GM11168 (cell line): ENCODE results near the gene HBG1.
"Not testable (repeated sequence)": the region's sequence is repeated elsewhere in the genome, so short reads cannot be mapped to it uniquely, and the experiment has no call there.

Experiments used
- in situ Hi-C: fragments of 300-500 bp; cut with MboI; formaldehyde crosslinking; loops from one replicate; pipeline ENCODE4 v1.12.0; 2022; ENCODE audit warnings: low sequenced_read_pairs; ENCODE audit not compliant: unreplicated experiment

Gene HBG1

DNA sequence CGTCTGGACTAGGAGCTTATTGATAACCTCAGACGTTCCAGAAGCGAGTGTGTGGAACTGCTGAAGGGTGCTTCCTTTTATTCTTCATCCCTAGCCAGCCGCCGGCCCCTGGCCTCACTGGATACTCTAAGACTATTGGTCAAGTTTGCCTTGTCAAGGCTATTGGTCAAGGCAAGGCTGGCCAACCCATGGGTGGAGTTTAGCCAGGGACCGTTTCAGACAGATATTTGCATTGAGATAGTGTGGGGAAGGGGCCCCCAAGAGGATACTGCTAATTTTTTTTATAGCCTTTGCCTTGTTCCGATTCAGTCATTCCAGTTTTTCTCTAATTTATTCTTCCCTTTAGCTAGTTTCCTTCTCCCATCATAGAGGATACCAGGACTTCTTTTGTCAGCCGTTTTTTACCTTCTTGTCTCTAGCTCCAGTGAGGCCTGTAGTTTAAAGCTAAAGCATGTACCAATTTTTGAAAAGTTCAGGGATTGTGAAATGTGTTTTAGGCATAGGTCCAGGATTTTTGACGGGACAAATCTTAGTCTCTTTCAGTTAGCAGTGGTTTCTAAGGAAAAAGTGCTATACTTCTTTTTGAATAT lies at the start of gene HBG1:
Gene HBG1, minus strand, starts transcription at position 51 of the 590 bp plus-strand sequence. CDS start 53 bp downstream, outside the sequence.
- in situ Hi-C loops = not testable (repeated sequence)

DNA sequence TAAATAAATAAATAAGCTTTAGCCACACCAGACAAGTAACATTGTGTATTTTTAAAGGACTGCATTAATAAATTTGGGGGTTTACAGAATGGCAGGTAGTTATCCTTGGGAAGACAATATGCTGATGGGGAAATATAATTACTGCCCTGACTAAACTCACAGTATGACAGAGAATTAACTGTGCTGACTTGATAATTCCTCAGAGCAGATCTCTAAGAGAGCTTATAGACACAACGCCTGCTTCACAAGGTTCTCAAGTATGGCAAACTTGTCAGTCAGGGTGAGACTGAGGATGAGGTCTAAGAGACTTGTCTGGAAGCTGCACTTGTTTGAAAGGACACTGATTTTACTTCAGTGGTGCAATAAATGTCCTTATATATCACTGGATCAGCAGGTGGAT lies 48.8 kb upstream of the HBG1 start:
- in situ Hi-C loops = no loop called here

DNA sequence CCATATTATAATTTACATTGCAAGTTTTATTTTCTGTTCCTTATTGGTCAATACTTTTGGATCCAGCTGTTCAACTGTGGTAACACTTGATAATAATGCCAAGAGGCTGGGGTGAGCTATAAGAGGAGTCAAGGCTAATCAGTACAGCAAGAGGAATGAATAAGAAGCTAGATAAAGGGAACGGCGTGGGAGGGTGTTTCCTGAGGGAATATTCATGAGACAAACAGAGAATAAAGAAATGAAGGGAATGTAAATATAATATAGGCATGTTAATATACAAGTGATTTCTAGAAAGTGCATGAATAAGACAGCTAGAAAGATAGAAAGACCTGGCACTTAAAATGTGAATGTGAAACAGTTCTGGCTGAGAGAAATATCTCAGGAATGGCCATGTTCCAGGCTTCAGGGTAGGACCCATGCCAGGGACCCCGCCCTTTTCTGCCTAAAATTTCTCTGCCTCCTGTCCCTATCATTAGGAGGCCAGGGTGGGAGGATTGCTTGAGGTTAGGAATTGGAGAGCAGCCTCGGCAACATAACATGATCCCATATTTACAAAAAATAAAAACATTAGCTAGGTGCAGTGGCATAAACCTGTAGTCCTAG lies 48.2 kb upstream of the HBG1 start:
- in situ Hi-C loops = no loop called here

DNA sequence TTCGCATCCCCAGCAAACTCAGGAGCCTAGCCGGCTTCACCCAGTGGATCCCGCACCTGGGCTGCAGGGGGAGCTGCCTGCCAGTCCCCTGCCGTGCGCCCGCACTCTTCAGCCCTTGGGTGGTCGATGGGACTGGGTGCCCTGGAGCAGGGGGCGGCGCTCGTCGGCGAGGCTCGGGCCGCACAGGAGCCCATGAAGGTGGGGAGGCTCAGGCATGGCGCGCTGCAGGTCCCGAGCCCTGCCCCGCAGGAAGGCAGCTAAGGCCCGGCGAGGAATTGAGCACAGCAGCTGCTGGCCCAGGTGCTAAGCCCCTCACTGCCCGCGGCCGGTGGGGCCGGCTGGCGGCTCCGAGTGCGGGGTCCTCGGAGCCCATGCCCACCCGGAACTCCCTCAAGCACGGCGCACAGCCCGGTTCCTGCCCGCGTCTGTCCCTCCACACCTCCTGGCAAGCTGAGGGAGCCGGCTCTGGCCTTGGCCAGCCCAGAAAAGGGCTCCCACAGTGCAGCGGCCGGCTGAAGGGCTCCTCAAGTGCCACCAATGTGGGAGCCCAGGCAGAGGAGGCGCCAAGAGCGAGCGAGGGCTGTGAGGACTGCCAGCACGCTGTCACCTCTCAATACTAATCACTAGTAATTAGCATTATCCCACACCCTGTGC lies 44.8 kb upstream of the HBG1 start:
- in situ Hi-C loops = not testable (repeated sequence)

DNA sequence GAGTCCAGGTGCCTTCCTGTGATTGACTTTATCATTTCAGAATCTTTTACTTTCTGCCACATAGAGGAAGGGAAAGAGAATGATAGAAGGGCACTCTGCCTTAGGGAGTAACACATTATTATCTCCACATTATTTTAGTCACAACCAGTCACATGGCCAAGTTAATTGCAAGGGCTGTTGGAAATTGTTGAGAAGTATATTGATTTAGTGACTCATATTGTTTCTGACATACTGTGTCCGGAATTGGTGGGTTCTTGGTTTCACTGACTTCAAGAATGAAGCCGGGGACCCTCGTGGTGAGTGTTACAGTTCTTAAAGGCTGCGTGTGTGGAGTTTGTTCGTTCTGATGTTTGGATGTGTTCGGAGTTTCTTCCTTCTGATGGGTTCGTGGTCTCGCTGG lies 43.4 kb upstream of the HBG1 start:
- in situ Hi-C loops = no loop called here

DNA sequence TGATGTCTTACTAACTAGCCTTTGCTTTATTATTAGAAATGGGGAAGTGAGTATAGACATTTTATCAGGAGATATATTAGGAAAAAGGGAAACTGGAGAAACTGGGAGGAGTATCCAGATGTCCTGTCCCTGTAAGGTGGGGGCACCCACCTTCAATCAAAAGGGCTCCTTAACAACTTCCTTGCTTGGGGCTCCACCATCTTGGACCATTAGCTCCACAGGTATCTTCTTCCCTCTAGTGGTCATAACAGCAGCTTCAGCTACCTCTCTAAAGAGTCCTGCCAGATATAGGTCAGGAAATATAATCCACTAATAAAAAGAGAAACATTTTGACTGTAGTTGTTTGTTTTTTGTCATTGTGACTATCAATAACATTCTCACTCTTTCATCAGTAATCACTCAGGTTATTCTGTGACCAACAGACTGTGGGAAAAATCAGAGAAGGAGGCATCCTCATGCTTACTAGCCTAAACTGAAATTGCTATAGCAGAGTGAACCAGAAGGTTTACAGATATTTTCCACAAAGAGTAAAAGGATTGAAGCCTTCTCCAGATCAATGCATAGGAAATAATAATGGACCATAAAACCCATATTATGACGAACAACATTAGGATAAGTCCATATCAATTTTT lies 41.7 kb upstream of the HBG1 start:
- in situ Hi-C loops = no loop called here

DNA sequence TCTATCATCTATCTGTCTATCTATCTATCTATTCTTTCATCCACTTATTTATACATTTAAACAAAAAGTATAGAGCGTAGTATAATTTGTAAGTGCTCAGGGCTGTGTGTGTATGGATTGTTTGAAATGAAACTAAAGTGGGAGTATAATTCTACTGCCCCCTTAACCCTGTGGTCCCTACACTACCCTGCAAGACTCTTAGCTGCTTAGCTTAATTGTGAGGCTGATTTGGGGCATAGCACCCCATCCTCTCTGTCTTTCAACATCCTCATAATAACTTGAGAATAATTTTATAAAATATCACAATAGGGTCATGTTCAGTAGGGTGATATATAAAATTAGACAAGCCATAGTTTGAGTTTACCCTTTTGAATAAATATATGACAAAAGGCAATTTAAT lies 40.4 kb upstream of the HBG1 start:
- in situ Hi-C loops = no loop called here

DNA sequence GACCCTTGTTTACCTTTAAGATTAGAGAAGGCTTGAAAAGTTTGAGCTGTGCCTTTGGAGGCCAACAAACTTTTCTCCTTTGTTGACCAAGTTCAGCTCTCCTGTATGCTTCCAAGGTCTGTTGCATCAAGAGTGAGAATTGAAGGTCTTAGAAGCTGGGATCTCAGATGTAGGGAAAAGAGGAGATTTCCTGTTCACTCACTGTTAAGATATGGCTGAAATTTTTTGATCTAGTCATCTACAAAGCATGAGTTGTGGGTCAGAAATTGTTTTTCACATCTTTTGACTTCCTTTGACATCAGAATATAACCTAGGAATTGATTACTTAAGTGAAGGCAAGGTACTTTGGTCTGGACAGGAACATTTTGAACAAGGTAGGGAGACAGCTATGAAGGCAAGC lies 40.0 kb upstream of the HBG1 start:
- in situ Hi-C loops = no loop called here

DNA sequence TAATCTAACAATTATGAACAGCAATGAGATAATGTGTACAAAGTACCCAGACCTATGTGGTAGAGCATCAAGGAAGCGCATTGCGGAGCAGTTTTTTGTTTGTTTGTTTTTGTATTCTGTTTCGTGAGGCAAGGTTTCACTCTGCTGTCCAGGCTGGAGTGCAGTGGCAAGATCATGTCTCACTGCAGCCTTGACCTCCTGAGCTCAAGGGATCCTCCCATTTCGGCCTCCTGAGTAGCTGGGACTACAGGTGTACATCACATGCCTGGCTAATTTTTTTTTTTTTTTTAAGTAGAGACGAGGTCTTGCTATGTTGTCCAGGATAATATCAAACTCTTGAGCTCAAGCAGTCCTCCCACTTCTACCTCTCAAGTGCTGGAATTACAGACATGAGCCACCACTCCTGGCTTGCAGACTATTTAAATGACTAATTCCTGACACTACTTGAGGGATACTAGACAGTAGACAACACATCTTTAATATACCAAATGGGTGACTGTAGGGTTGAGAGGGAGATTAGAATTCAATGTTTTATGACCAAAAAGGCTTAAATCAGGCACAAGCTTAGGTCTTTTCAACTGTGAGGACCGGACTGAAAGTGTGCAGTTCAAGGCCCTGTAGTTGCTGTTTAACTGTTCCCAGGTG lies 39.4 kb upstream of the HBG1 start:
- in situ Hi-C loops = no loop called here

DNA sequence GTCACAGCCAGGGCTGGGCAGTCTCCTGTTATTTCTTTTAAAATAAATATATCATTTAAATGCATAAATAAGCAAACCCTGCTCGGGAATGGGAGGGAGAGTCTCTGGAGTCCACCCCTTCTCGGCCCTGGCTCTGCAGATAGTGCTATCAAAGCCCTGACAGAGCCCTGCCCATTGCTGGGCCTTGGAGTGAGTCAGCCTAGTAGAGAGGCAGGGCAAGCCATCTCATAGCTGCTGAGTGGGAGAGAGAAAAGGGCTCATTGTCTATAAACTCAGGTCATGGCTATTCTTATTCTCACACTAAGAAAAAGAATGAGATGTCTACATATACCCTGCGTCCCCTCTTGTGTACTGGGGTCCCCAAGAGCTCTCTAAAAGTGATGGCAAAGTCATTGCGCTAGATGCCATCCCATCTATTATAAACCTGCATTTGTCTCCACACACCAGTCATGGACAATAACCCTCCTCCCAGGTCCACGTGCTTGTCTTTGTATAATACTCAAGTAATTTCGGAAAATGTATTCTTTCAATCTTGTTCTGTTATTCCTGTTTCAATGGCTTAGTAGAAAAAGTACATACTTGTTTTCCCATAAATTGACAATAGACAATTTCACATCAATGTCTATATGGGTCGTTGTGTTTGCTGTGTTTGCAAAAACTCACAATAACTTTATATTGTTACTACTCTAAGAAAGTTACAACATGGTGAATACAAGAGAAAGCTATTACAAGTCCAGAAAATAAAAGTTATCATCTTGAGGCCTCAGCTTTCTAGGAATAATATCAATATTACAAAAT lies 38.6 kb upstream of the HBG1 start:
- in situ Hi-C loops = no loop called here

DNA sequence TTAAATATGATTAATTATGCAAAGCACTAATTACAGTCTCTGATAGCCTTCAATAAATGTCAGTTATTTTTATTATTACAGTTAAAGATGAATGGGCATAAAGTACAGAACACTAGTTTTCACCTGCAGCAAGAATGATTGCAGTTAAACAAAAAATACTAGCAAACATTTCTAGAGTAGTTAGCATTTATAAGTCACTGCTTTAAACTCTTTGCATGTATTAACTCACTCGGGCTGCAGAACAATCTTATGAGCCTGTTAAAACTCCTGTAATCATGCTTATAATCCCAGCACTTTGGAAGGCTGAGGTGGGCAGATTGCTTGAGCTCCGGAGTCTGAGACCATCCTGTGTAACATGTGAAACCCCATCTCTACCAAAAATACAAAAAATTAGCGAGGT lies 37.2 kb upstream of the HBG1 start:
- in situ Hi-C loops = no loop called here

DNA sequence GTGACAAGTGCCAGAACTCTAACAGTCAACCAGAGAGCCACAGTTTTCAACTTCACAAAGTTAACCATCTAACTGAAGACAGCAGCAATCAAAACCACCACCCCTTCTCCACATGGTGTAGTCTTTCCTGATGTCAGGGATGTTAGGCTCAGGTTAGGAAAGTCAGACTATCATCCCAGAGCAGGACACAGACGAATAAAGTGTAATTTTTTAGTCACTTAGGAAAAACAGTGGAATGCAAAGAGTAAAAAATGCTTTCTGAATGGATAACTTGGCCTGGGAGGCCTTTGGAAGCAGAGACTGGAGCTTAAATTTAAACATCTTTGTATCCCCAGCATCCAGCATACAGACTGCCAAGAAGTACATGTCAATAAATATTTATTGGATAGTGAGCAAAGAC lies 36.7 kb upstream of the HBG1 start:
- in situ Hi-C loops = no loop called here

DNA sequence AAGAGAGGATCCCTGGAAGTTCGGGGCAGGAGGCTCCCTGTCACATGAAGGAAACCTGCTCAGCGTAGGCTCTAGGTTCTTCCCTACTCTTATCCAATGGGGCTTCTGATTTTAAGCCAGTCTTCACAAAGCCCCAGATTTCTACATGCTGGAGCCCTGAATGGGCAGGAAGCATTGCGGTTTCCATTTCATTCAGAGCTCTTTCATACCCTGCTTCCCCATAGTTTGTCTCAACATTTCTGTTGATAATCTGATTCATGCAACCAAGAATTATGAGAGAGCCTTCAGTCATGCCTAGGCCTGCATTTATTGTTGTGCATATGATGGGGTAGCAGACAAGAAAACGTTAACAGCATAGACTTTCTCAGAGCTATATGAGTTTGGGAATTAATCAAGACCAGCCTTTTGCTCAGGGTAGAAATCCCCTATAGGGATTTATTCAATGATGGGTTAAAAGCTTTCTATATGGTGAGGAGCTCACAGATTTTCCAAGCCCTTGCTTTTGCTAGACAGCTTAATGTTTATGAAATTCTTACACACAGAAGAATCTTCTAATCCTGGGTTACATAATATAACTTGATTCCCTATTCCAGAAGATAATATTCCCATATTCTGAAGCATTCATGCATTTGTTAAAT lies 36.2 kb upstream of the HBG1 start:
- in situ Hi-C loops = no loop called here

DNA sequence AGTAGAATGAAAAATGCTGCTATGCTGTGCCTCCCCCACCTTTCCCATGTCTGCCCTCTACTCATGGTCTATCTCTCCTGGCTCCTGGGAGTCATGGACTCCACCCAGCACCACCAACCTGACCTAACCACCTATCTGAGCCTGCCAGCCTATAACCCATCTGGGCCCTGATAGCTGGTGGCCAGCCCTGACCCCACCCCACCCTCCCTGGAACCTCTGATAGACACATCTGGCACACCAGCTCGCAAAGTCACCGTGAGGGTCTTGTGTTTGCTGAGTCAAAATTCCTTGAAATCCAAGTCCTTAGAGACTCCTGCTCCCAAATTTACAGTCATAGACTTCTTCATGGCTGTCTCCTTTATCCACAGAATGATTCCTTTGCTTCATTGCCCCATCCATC lies 35.0 kb upstream of the HBG1 start:
- in situ Hi-C loops = no loop called here

DNA sequence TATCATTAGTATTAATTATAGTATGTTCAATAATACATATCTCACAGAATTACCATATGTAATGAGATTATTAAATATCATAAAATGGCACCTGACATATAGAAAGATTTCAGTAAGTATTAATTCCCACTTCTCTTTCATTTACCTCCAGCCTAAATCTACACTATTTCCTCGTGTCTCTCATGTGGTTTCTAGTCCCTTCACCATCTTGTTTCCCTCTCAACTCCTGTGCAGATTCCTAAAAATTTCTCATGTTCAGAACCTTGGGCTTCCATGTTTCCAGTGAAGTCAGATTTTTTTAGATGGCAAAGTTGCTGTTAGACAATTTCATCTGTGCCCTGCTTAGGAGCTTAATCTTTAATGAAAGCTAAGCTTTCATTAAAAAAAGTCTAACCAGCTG lies 34.2 kb upstream of the HBG1 start:
- in situ Hi-C loops = no loop called here

DNA sequence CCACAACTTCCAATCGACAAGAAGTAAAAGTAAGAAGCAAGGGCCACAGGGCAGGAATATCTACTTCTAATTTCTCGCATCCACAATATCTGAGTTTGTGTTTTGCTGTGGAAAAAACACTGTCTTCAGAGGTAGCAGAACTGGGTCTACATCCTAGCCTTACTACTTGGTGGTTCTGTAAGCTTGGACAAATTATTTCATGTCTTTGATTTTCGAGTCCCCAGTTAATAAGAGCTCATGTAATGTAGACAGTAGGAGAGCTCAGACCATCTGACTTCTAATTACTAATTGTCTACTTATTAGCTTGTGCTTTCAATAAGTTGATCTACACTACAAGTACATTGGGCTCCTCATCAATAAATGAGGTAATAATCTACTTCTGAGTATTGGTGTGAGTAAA lies 33.4 kb upstream of the HBG1 start:
- in situ Hi-C loops = no loop called here

DNA sequence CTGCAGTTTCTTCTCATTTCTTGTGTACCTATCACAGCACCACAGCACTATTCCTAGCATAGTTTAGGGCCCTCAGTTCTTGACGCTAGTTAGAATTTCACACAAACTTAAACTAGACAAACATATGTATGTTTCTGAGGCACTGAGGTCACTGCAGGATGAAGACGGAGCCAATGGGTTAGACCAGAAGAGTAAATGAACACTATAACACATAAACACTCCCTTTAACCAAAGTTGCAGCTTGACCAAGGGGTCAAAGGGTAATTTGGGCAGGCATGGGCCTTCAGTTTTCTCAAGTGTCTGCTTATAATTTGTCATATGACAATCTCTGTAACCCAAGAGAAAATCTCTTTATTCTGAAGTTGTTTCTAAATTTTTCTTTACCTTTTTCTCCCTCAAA lies 33.0 kb upstream of the HBG1 start:
- in situ Hi-C loops = no loop called here

DNA sequence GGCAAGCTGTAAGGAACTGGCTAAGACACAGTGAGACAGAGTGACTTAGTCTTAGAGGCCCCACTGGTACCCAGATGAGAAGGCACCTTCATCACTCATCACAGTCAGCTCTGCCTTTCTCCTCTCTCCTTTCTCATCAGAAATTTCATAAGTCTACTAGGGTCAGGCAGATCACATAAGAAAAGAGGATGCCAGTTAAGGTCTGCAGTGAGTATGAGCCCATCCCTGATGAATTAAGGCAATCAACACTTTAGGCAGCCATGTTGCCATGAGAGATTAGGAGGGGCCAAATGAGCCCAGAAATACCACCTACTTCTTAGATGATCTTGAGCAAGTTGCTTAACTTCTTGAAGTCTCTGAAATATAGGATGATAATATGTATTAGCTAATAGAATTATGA lies 31.9 kb upstream of the HBG1 start:
- in situ Hi-C loops = no loop called here

DNA sequence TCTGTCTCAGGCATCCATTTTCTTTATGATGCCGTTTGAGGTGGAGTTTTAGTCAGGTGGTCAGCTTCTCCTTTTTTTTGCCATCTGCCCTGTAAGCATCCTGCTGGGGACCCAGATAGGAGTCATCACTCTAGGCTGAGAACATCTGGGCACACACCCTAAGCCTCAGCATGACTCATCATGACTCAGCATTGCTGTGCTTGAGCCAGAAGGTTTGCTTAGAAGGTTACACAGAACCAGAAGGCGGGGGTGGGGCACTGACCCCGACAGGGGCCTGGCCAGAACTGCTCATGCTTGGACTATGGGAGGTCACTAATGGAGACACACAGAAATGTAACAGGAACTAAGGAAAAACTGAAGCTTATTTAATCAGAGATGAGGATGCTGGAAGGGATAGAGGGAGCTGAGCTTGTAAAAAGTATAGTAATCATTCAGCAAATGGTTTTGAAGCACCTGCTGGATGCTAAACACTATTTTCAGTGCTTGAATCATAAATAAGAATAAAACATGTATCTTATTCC lies 31.0 kb upstream of the HBG1 start:
- in situ Hi-C loops = no loop called here
